Measurements from ENCODE around the gene HMGB4. TPM values are rescaled to one million over a fixed set of nuclear protein-coding genes. Genes with fewer than 3 reads are reported as not detected.

The HMGB4 gene
- total and polyA plus RNA-seq, 4 experiments from 2014 or later: not detected

- ChIA-PET CTCF (ENCODE audit: partially characterized antibody) (no interaction called here), POLR2A (ENCODE audit: partially characterized antibody) (no interaction called here)
- Histone ChIP-seq H3K27me3 (ENCODE audit: insufficient read depth, low read length) (no peaks in the 10 kb centered on the region), H3K4me3 (ENCODE audit: low read length in 2 of 2) (no peak overlapping the region), H3K4me1 (ENCODE audit: insufficient read depth, low read length) (no peaks in the 10 kb centered on the region), H3K36me3 (ENCODE audit: insufficient read depth, low read length) (no peaks in the 10 kb centered on the region), H3K27ac (ENCODE audit: low read depth, low read length) (no peak overlapping the region), H3K9me3 (ENCODE audit: control insufficient read depth in 1 of 2, low read length in 2 of 2) (no peaks in the 10 kb centered on the region)
- Mint-ChIP-seq H3K36me3 (no peaks in the 10 kb centered on the region), H3K27ac (no peak overlapping the region), H3K27me3 (peaks cover 13 to 21% of the 10 kb centered on the region in 2 donors), H3K9me3 (peaks cover 0 to 3% (median 0%) of the 10 kb centered on the region in 8 donors), H3K4me1 (no peaks in the 10 kb centered on the region), H3K4me3 (peak overlapping the region in 1 of 8 donors; percentile 2)
- no peak for DNase-seq
- intact Hi-C loops (cut with micrococcal nuclease): no loop called here
These were observed 37.2 kb upstream of the HMGB4 start for GRCh38 chr1:33826711-33827110.

- no peaks in the 10 kb centered on the region for H3K9me3 ChIP-seq (ENCODE audit: control insufficient read depth in 1 of 2, low read length in 2 of 2)
- H3K36me3 ChIP-seq (ENCODE audit: insufficient read depth, low read length): no peaks in the 10 kb centered on the region
- no peaks in the 10 kb centered on the region for H3K27me3 ChIP-seq (ENCODE audit: insufficient read depth, low read length)
- no peak overlapping the region for H3K27ac ChIP-seq (ENCODE audit: low read depth, low read length)
- POLR2A ChIA-PET (ENCODE audit: partially characterized antibody): no interaction called here
- Mint-ChIP-seq H3K27ac (no peak overlapping the region), H3K36me3 (no peaks in the 10 kb centered on the region), H3K9me3 (peaks cover 0 to 7% (median 0%) of the 10 kb centered on the region in 8 donors), H3K4me3 (no peak overlapping the region), H3K4me1 (no peaks in the 10 kb centered on the region), H3K27me3 (peaks cover 9 to 15% of the 10 kb centered on the region in 2 donors)
- DNase-seq: no peak
- no peak overlapping the region for H3K4me3 ChIP-seq (ENCODE audit: low read length in 2 of 2)
- intact Hi-C loops (cut with micrococcal nuclease): no loop called here
- no peaks in the 10 kb centered on the region for H3K4me1 ChIP-seq (ENCODE audit: insufficient read depth, low read length)
- CTCF ChIA-PET (ENCODE audit: partially characterized antibody): no interaction called here
These were observed 35.8 kb upstream of the HMGB4 start for GRCh38 chr1:33828059-33828458.

GRCh38 chr1:33828654-33829053, 35.2 kb upstream of the HMGB4 start:
- CTCF ChIA-PET (ENCODE audit: partially characterized antibody): no interaction called here
- intact Hi-C loops (cut with micrococcal nuclease): no loop called here
- no peaks in the 10 kb centered on the region for H3K36me3 Mint-ChIP-seq
- no peaks in the 10 kb centered on the region for H3K9me3 ChIP-seq (ENCODE audit: control insufficient read depth in 1 of 2, low read length in 2 of 2)
- H3K4me1 ChIP-seq (ENCODE audit: insufficient read depth, low read length): no peaks in the 10 kb centered on the region
- H3K36me3 ChIP-seq (ENCODE audit: insufficient read depth, low read length): no peaks in the 10 kb centered on the region
- no peak overlapping the region for H3K4me3 ChIP-seq (ENCODE audit: low read length in 2 of 2)
- peaks cover 8 to 15% of the 10 kb centered on the region in 2 donors for H3K27me3 Mint-ChIP-seq
- POLR2A ChIA-PET (ENCODE audit: partially characterized antibody): no interaction called here
- H3K27ac ChIP-seq (ENCODE audit: low read depth, low read length): no peak overlapping the region
- no peak overlapping the region for H3K4me3 Mint-ChIP-seq
- H3K27me3 ChIP-seq (ENCODE audit: insufficient read depth, low read length): no peaks in the 10 kb centered on the region
- no peak overlapping the region for H3K27ac Mint-ChIP-seq
- H3K9me3 Mint-ChIP-seq: peaks cover 0 to 7% (median 0%) of the 10 kb centered on the region in 8 donors
- H3K4me1 Mint-ChIP-seq: no peaks in the 10 kb centered on the region
- DNase-seq: no peak

GRCh38 chr1:33836911-33837310, 27.0 kb upstream of the HMGB4 start:
- H3K4me3 Mint-ChIP-seq: no peak overlapping the region
- no peaks in the 10 kb centered on the region for H3K36me3 ChIP-seq (ENCODE audit: insufficient read depth, low read length)

GRCh38 chr1:33837635-33838034, 26.2 kb upstream of the HMGB4 start:
- H3K9me3 ChIP-seq (ENCODE audit: control insufficient read depth in 1 of 2, low read length in 2 of 2): no peaks in the 10 kb centered on the region
- no peak for DNase-seq
- H3K27me3 ChIP-seq (ENCODE audit: insufficient read depth, low read length): no peaks in the 10 kb centered on the region
- CTCF ChIA-PET (ENCODE audit: partially characterized antibody): no interaction called here
- intact Hi-C loops (cut with micrococcal nuclease): no loop called here
- POLR2A ChIA-PET (ENCODE audit: partially characterized antibody): no interaction called here
- Mint-ChIP-seq H3K36me3 (no peaks in the 10 kb centered on the region), H3K9me3 (peaks cover 0 to 9% (median 2%) of the 10 kb centered on the region in 8 donors), H3K27ac (no peak overlapping the region), H3K4me3 (no peak overlapping the region), H3K27me3 (no peaks in the 10 kb centered on the region), H3K4me1 (no peaks in the 10 kb centered on the region)
- no peak overlapping the region for H3K4me3 ChIP-seq (ENCODE audit: low read length in 2 of 2)
- H3K27ac ChIP-seq (ENCODE audit: low read depth, low read length): no peak overlapping the region
- no peaks in the 10 kb centered on the region for H3K36me3 ChIP-seq (ENCODE audit: insufficient read depth, low read length)
- H3K4me1 ChIP-seq (ENCODE audit: insufficient read depth, low read length): no peaks in the 10 kb centered on the region

More at GRCh38 chr1:33836911-33837310, 27.0 kb upstream of the HMGB4 start:
- no peaks in the 10 kb centered on the region for H3K4me1 ChIP-seq (ENCODE audit: insufficient read depth, low read length)
- Mint-ChIP-seq H3K4me1 (no peaks in the 10 kb centered on the region), H3K36me3 (no peaks in the 10 kb centered on the region), H3K27me3 (no peaks in the 10 kb centered on the region), H3K9me3 (peaks cover 0 to 12% (median 2%) of the 10 kb centered on the region in 8 donors), H3K27ac (no peak overlapping the region)
- H3K9me3 ChIP-seq (ENCODE audit: control insufficient read depth in 1 of 2, low read length in 2 of 2): no peaks in the 10 kb centered on the region
- DNase-seq: no peak
- no peak overlapping the region for H3K27ac ChIP-seq (ENCODE audit: low read depth, low read length)
- ChIA-PET CTCF (ENCODE audit: partially characterized antibody) (no interaction called here), POLR2A (ENCODE audit: partially characterized antibody) (no interaction called here)
- H3K4me3 ChIP-seq (ENCODE audit: low read length in 2 of 2): no peak overlapping the region
- no peaks in the 10 kb centered on the region for H3K27me3 ChIP-seq (ENCODE audit: insufficient read depth, low read length)
- intact Hi-C loops (cut with micrococcal nuclease): no loop called here

GRCh38 chr1:33841494-33841893, 22.4 kb upstream of the HMGB4 start:
- Histone ChIP-seq H3K27ac (ENCODE audit: low read depth, low read length) (no peak overlapping the region), H3K36me3 (ENCODE audit: insufficient read depth, low read length) (no peaks in the 10 kb centered on the region), H3K27me3 (ENCODE audit: insufficient read depth, low read length) (no peaks in the 10 kb centered on the region), H3K4me3 (ENCODE audit: low read length in 2 of 2) (no peak overlapping the region), H3K9me3 (ENCODE audit: control insufficient read depth in 1 of 2, low read length in 2 of 2) (no peaks in the 10 kb centered on the region), H3K4me1 (ENCODE audit: insufficient read depth, low read length) (no peaks in the 10 kb centered on the region)
- H3K36me3 Mint-ChIP-seq: no peaks in the 10 kb centered on the region
- peaks cover 0 to 6% of the 10 kb centered on the region in 2 donors for H3K27me3 Mint-ChIP-seq
- no peaks in the 10 kb centered on the region for H3K4me1 Mint-ChIP-seq
- ChIA-PET CTCF (ENCODE audit: partially characterized antibody) (no interaction called here), POLR2A (ENCODE audit: partially characterized antibody) (no interaction called here)
- H3K9me3 Mint-ChIP-seq: peaks cover 0 to 7% (median under 1%) of the 10 kb centered on the region in 8 donors
- H3K4me3 Mint-ChIP-seq: no peak overlapping the region
- intact Hi-C loops (cut with micrococcal nuclease): no loop called here
- H3K27ac Mint-ChIP-seq: no peak overlapping the region
- DNase-seq: no peak

- CTCF ChIA-PET (ENCODE audit: partially characterized antibody): no interaction called here
- H3K27ac Mint-ChIP-seq: no peak overlapping the region
- peaks cover 0 to 6% of the 10 kb centered on the region in 2 donors for H3K27me3 Mint-ChIP-seq
These were observed 21.5 kb upstream of the HMGB4 start for GRCh38 chr1:33842348-33842747.

GRCh38 chr1:33844166-33844565, 19.7 kb upstream of the HMGB4 start:
- no peak overlapping the region for H3K27ac ChIP-seq (ENCODE audit: low read depth, low read length)
- Mint-ChIP-seq H3K27ac (no peak overlapping the region), H3K36me3 (no peaks in the 10 kb centered on the region), H3K9me3 (no peaks in the 10 kb centered on the region), H3K27me3 (peaks cover under 1 to 6% of the 10 kb centered on the region in 2 donors), H3K4me3 (no peak overlapping the region), H3K4me1 (no peaks in the 10 kb centered on the region)
- H3K4me3 ChIP-seq (ENCODE audit: low read length in 2 of 2): no peak overlapping the region
- intact Hi-C loops (cut with micrococcal nuclease): no loop called here
- no peaks in the 10 kb centered on the region for H3K36me3 ChIP-seq (ENCODE audit: insufficient read depth, low read length)
- DNase-seq: no peak
- POLR2A ChIA-PET (ENCODE audit: partially characterized antibody): no interaction called here
- H3K4me1 ChIP-seq (ENCODE audit: insufficient read depth, low read length): no peaks in the 10 kb centered on the region
- H3K27me3 ChIP-seq (ENCODE audit: insufficient read depth, low read length): no peaks in the 10 kb centered on the region
- CTCF ChIA-PET (ENCODE audit: partially characterized antibody): no interaction called here
- no peaks in the 10 kb centered on the region for H3K9me3 ChIP-seq (ENCODE audit: control insufficient read depth in 1 of 2, low read length in 2 of 2)

More at GRCh38 chr1:33842348-33842747, 21.5 kb upstream of the HMGB4 start:
- no peak for DNase-seq
- Mint-ChIP-seq H3K9me3 (peaks cover 0 to 2% (median 0%) of the 10 kb centered on the region in 8 donors), H3K36me3 (no peaks in the 10 kb centered on the region), H3K4me1 (no peaks in the 10 kb centered on the region), H3K4me3 (no peak overlapping the region)
- Histone ChIP-seq H3K4me1 (ENCODE audit: insufficient read depth, low read length) (no peaks in the 10 kb centered on the region), H3K4me3 (ENCODE audit: low read length in 2 of 2) (no peak overlapping the region), H3K9me3 (ENCODE audit: control insufficient read depth in 1 of 2, low read length in 2 of 2) (no peaks in the 10 kb centered on the region), H3K36me3 (ENCODE audit: insufficient read depth, low read length) (no peaks in the 10 kb centered on the region), H3K27me3 (ENCODE audit: insufficient read depth, low read length) (no peaks in the 10 kb centered on the region), H3K27ac (ENCODE audit: low read depth, low read length) (no peak overlapping the region)
- intact Hi-C loops (cut with micrococcal nuclease): no loop called here
- POLR2A ChIA-PET (ENCODE audit: partially characterized antibody): no interaction called here

Measured in CD4-positive, alpha-beta memory T cell (primary cell).